GM19372 (cell line): ENCODE results near the gene NFATC2IP.
"Not testable (repeated sequence)": the region's sequence is repeated elsewhere in the genome, so short reads cannot be mapped to it uniquely, and the experiment has no call there.

Experiments
- ATAC-seq: cut with Tn5 transposase; IDR thresholded peaks from one replicate; pipeline ENCODE4 v1.9.1; 2021; ENCODE audit warnings: mild to moderate bottlenecking, low read depth, moderate library complexity; ENCODE audit not compliant: unreplicated experiment

NFATC2IP gene

DNA sequence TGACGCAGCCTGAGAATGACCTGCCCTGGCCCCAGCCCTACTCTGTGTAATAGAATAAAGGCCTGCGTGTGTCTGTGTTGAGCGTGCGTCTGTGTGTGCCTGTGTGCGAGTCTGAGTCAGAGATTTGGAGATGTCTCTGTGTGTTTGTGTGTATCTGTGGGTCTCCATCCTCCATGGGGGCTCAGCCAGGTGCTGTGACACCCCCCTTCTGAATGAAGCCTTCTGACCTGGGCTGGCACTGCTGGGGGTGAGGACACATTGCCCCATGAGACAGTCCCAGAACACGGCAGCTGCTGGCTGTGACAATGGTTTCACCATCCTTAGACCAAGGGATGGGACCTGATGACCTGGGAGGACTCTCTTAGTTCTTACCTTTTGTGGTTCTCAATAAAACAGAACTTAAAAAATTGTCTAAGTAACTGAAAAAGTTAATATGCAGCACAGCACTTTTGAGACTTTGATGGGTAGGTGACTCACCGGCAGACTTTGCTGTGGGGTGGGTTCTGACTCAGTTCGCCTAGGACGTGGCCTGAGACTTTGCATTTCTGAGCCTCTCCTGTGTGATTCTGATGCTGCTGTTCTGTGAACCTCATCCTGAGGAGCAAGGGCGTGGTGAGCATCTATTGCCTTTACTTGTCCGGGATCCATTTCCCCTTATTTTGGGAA, 39.8 kb downstream of the NFATC2IP start:
- ATAC-seq: no peak

GRCh38 chr16:28991687-28992086, 41.0 kb downstream of the NFATC2IP start:
- ATAC-seq: no peak

GRCh38 chr16:28992496-28992895, 41.8 kb downstream of the NFATC2IP start:
- no peak for ATAC-seq

GRCh38 chr16:28998837-28999236, 48.1 kb downstream of the NFATC2IP start:
- ATAC-seq: no peak

GRCh38 chr16:28999577-28999976, 48.8 kb downstream of the NFATC2IP start:
- no peak for ATAC-seq

DNA sequence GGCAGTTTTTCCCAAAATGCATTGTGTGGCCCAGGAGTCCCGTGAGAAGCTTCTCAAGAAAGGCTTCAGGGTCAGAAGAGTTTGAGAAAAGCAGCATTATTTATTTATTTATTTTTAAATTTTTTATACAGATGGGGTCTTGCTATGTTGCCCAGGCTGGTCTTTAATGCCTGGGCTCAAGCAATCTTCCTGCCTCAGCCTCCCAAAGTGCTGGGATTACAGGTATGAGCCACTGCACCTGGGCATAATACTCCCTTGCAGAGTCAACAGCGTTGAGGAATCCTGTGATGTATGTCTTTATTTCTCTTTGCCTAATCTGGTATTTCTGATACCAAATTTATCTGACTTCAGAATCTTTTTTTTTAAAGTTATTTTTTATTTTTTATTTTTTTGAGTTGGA, 49.3 kb downstream of the NFATC2IP start:
- no peak for ATAC-seq

- not testable (repeated sequence) for ATAC-seq
These were observed 53.9 kb downstream of the NFATC2IP start for GRCh38 chr16:29004496-29005139.

GRCh38 chr16:29007730-29008593, 57.2 kb downstream of the NFATC2IP start:
- ATAC-seq: no peak

DNA sequence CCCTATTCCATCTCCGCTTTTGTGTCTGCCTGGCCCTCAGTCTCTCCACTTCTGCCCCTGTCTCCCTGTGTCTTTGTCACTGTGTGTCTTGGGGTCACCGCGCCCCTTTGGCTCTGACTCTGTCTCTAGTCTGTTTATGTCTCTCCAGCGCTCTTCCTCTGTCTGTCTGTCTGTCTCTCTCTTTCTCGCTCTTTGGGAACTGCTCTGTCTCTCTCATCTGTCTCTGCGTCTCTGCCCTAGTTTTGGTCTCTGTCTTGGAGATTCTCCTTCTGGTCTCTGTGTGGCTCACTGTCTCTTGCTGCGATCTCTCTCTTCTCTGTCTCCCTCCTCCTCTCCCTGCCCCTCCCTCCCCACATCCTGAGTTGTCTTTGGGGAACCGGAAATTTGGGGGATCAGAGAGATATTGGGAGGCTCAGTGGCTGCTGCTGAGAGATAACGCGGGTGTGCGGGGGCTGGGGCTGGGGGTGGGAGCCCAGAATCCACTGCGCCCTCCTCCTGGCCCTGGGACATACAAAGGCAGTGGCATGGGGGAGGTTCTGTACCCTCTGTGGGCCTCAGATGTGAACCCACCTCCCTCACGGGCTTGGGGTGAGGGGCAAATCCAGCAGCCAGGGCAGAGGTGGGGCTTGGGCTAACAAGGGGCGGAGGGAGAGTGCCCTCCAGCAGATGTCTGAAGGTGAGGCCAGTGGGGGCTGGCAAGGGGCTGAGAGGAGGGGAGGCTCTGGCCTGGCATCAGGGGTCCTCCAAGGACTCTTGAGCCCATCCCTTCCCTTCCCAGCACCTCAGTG, 58.5 kb downstream of the NFATC2IP start:
- no peak for ATAC-seq

DNA sequence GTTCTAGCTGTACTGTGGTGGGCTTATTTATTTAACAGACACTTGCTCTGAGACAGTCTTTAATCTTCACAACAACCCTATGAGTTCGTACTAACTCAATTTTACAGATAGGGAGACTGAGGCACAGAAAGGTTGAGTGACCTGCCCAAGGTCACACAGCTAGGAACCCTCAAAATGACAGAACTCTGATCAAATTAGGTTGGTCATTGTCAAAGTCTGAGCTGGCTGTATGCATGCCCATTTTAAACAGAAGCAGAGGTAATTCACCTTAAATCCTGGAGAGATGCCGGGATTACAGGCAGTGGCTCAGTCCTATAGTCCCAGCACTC, 59.1 kb downstream of the NFATC2IP start:
- no peak for ATAC-seq

DNA sequence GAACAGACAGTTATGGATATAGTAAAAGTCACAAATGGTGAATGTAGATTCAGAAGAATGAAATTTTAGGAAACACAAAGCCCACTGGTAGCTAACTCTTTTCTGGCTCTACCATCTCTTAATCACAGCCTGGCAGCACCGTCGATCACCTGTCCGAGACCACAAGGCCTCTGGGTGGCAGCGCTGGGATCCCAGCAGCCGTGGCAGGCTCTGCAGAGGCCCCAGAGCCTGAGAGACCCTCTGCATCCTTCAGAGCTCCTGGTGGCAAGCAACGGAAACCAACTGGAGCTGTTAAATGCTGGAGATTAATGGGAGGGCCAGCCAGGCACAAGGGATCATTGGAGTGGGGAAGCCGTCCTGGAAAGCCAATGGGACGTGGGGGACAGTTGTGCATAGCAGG, 60.4 kb downstream of the NFATC2IP start:
- no peak for ATAC-seq

DNA sequence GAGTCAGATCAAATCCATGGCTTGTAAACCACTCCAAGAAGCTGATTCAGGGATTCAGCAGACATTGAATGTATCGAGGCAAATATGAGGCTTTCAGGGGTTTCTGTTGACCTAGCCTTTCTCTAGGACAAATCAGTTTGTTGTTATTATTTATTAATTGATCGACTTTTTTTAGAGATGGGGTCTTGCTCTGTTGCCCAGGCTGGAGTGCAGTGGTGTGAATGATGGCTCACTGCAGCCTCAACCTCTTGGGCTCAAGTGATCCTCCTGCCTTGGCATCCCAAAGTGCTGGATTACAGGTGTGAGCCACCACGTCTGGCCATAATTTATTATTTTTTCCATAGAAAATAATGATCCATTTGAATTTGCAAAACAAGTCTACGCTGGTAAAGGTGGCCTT, 61.1 kb downstream of the NFATC2IP start:
- no peak for ATAC-seq

- no peak for ATAC-seq
These were observed 62.3 kb downstream of the NFATC2IP start for GRCh38 chr16:29012913-29013553.

- no peak for ATAC-seq
These were observed 63.9 kb downstream of the NFATC2IP start for GRCh38 chr16:29014561-29015069.
